Measurements from ENCODE around the gene DTX3L.

Gene DTX3L

GRCh38 chr3:122568755-122569154 lies 4.6 kb downstream of the DTX3L start:
- no peak overlapping the region for H3K4me3 ChIP-seq (replicated peaks; ENCODE audit: insufficient read depth, low read length)
- no peak overlapping the region for H3K27ac ChIP-seq (replicated peaks)
- DNase-seq (ENCODE audit: low read depth in 1 of 2, low spot score in 1 of 2) = no peak
- no peaks in the 10 kb centered on the region for H3K27me3 ChIP-seq (ENCODE audit: insufficient read depth, poor library complexity, severe bottlenecking)
- TF ChIP-seq REST (IDR thresholded peaks at IDR 0.05; ENCODE audit: insufficient replicate concordance, low read depth) = no peak
- no peak for TF ChIP-seq POLR2AphosphoS5 (IDR thresholded peaks at IDR 0.05; ENCODE audit: low read depth)
- TF ChIP-seq SPI1 (IDR thresholded peaks at IDR 0.05; ENCODE audit: borderline replicate concordance, low read depth) = no peak
- no peak for TF ChIP-seq GABPA (IDR thresholded peaks at IDR 0.05; ENCODE audit: low read depth)
- TF ChIP-seq CTCF (IDR thresholded peaks at IDR 0.05; ENCODE audit: insufficient read depth, low read length) = no peak

- Histone ChIP-seq H3K27ac (replicated peaks) (no peak overlapping the region), H3K4me3 (replicated peaks; ENCODE audit: insufficient read depth, low read length) (no peak overlapping the region), H3K27me3 (ENCODE audit: insufficient read depth, poor library complexity, severe bottlenecking) (no peaks in the 10 kb centered on the region)
- DNase-seq (ENCODE audit: low read depth in 1 of 2, low spot score in 1 of 2) = peak; percentile 23 to 39
- no peak for TF ChIP-seq CTCF (IDR thresholded peaks at IDR 0.05; ENCODE audit: insufficient read depth, low read length)
- peak; percentile 73; the same call in 1 of the 2 replicates for TF ChIP-seq SPI1 (IDR thresholded peaks at IDR 0.05; ENCODE audit: borderline replicate concordance, low read depth)
- TF ChIP-seq GABPA (IDR thresholded peaks at IDR 0.05; ENCODE audit: low read depth) = no peak
- no peak for TF ChIP-seq REST (IDR thresholded peaks at IDR 0.05; ENCODE audit: insufficient replicate concordance, low read depth)
These were observed 8.8 kb downstream of the DTX3L start for GRCh38 chr3:122572940-122573412.

- H3K27me3 ChIP-seq (ENCODE audit: insufficient read depth, poor library complexity, severe bottlenecking) = no peaks in the 10 kb centered on the region
- no peak for TF ChIP-seq GABPA (IDR thresholded peaks at IDR 0.05; ENCODE audit: low read depth)
- no peak for TF ChIP-seq REST (IDR thresholded peaks at IDR 0.05; ENCODE audit: insufficient replicate concordance, low read depth)
- TF ChIP-seq SPI1 (IDR thresholded peaks at IDR 0.05; ENCODE audit: borderline replicate concordance, low read depth) = no peak
- no peak for TF ChIP-seq POLR2AphosphoS5 (IDR thresholded peaks at IDR 0.05; ENCODE audit: low read depth)
- TF ChIP-seq CTCF (IDR thresholded peaks at IDR 0.05; ENCODE audit: insufficient read depth, low read length) = no peak
- no peak overlapping the region for H3K4me3 ChIP-seq (replicated peaks; ENCODE audit: insufficient read depth, low read length)
- DNase-seq (ENCODE audit: low read depth in 1 of 2, low spot score in 1 of 2) = no peak
- no peak overlapping the region for H3K27ac ChIP-seq (replicated peaks)
These were observed 12.2 kb downstream of the DTX3L start for GRCh38 chr3:122576174-122576940.
